ELF-1 (cell line): ENCODE results near the gene SPRR2D.
"Not testable (repeated sequence)": the region's sequence is repeated elsewhere in the genome, so short reads cannot be mapped to it uniquely, and the experiment has no call there.

Experiments used
- DNase-seq: peaks from one replicate; pipeline ENCODE4 v3.0.0-alpha.2; 2016; ENCODE audit warnings: low read depth, low spot score

SPRR2D gene

GRCh38 chr1:153040950-153041631, at the start of gene SPRR2D:
Gene SPRR2D, minus strand, starts transcription at chr1:153041120. Its CDS starts 774 bp downstream, at chr1:153040346.
- no peak for DNase-seq

DNA sequence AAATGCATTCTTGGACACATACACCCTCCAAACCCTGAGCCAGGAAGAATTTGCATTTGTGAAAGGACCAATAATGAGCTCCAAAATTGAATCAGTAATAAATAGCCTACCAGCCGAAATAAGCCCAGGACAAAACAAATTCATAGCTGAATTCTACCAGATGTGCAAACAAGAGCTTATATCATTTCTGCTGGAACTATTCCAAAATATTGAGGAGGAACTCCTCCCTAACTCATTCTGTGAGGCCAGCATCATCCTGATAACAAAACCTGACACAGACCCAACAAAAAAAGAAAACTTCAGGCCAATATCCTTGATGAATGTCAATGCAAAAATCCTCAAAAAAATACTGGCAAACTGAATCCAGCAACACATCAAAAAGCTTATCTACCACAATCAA, 46.7 kb upstream of the SPRR2D start:
- no peak for DNase-seq

DNA sequence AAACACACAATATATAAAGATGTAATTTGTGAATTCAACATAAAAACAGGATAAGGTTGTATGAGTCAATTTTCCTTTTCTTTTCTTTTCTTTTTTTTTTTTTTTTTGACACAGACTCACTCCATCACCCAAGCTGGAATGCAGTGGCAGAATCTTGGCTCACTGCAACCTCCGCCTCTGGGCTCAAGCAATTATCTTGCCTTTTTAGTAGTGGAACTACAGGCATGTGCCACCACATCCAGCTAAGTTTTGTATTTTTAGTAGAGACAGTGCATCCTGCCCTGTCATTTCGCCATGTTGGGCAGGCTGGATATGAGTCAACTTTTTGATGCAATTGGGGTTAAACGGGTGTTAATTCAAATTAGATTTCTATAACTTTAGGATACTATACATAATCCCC, 40.8 kb upstream of the SPRR2D start:
- DNase-seq, result no peak

- DNase-seq, result no peak
These were observed 32.1 kb upstream of the SPRR2D start for GRCh38 chr1:153072806-153073726.

DNA sequence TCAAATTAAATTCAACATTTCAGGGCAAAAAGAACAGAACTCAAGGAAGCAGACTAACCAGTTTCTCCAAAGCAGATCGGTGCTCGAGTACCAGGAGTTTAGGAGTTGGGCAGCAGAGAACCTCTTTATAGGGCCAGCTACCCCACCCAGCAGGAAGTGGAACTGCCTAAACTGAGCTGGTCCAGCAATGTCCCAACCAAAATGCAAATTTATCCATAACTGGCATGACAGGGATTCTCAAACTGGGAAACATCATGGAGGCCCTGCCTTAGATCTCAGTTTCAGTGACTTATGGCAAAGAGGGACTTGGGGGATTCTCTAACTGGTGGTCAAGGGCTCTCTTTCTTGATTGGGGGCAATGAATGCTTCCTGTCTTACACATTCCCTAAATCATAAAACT, 30.6 kb upstream of the SPRR2D start, which contains the start of gene SPRR2B:
TSS of gene SPRR2B (minus strand) at position 101 of the 400 bp plus-strand sequence. CDS start 772 bp downstream, outside the sequence.
- no peak for DNase-seq

DNA sequence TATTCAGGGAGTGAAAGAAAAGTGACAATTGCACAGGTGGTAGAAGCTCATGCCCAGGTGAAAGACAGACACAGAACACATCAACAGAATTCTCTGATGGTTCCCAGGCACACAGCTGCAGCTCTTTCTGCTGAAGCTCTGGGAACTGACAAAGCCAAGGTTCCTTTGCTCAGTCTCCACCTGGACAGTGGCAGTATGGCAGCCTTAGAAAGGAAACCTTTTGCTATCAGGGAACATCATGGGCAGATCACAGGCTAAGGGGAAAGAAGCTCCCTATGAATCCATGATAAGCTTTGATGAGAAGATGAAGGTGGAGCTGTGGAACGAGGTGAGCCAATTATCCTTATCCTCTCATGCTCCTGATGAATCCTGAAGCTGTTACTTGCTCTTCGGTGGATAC, 29.3 kb upstream of the SPRR2D start:
- DNase-seq, result no peak

GRCh38 chr1:153058826-153059784, 18.2 kb upstream of the SPRR2D start:
- DNase-seq, result no peak

DNA sequence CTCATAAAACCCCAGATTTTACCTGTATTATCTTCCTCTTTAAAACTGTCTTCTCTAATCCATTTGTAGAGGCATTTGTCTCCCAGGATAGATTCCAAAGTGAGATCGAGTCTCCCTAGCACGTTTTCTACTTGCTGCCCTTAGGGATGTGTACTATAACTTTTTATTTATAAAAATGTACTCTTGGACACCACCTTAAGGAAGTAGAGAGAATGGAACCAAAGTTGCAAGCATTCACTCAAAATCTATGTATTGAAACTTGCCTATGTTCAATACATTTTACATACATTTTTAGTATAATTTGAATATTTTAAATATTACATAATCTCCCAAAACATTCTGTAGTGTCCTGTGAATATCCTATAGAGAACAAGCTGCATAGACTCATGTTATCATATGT, 17.2 kb upstream of the SPRR2D start:
- DNase-seq, result no peak

DNA sequence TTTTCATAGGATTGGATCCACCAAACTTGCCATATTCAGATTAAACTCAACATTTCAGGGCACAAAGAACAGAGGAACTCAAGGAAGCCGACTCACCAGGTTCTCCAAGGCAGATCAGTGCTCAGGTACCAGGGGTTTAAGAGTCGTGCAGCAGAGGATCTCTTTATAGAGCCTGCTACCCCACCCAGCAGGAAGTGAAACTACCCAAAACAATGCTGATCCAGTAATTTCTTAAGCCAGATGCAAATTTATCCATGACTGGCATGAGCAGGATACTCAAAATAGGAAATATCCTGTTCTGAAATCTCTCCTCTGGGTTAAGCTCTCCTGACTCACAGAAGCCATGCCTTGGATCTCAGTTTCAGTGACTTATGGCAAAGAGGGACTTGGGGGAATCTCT, 16.5 kb upstream of the SPRR2D start, which contains the start of gene SPRR2A:
TSS of gene SPRR2A (minus strand) at position 138 of the 400 bp plus-strand sequence. CDS start 777 bp downstream, outside the sequence.
- DNase-seq, result no peak

- DNase-seq, result not testable (repeated sequence)
These were observed 15.2 kb upstream of the SPRR2D start for GRCh38 chr1:153056111-153056510.

GRCh38 chr1:153049211-153049610, 8.3 kb upstream of the SPRR2D start:
- no peak for DNase-seq

DNA sequence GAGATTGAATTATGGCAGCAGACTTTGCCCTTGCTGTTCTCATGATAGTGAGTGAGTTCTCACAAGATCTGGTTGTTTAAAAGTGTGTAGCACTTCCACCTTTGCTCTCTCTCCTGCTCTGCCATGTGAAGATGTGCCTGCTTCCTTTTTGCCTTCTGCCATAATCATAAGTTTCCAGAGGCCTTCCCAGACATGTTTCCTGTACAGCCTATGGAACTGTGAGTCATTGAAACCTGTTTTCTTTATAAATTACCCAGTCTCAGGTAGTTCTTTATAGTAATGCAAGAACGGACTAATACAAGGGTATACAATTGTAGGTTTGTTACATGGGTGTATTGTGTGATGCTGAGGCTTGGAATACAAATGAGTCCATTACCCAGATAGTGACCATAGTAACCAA, 5.7 kb downstream of the SPRR2D start:
- no peak for DNase-seq

- DNase-seq, result peak; percentile 32
These were observed 8.1 kb downstream of the SPRR2D start for GRCh38 chr1:153032677-153033308.

DNA sequence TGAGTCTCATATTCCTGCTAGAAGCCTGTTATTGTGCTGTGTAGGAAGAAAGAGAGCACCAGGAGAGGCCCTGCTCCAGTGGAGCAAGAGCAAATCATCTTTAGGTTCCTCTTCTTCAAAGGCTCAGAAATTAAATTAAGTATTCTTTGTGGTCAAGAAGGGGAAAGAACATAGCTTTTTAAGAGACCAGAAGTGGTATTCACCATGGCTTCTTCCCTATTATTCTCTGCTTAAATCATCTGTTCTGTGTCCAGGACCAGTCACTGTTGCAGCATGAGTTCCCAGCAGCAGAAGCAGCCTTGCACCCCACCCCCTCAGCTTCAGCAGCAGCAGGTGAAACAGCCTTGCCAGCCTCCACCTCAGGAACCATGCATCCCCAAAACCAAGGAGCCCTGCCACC, 8.8 kb downstream of the SPRR2D start:
- no peak for DNase-seq

GRCh38 chr1:153030895-153031294, 10.0 kb downstream of the SPRR2D start, which contains the start of gene SPRR1B:
Gene SPRR1B, plus strand, starts transcription at chr1:153031203. Its CDS starts 1,143 bp downstream, at chr1:153032346.
- no peak for DNase-seq

- DNase-seq, result no peak
These were observed 12.2 kb downstream of the SPRR2D start for GRCh38 chr1:153028766-153029165.

- no peak for DNase-seq
These were observed 15.1 kb downstream of the SPRR2D start for GRCh38 chr1:153025797-153026196.

DNA sequence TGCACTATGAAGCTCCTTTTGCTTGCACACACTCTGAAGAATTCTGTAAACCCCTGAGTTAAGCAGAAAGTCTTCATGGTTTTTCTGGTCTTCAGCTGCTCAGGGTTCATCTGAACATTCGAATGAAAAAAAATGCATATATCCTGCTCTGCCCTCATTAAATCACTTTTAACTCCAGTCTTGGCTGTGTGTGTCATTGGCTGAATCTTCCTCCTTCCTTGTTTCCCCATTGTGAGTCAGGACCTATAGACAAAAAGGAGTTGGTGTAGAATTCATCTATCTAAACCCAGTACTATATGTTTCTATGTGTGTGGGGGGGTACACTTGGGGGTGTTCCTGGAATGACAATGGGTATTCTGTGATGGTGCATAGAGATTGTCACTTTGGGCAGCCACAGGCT, 16.5 kb downstream of the SPRR2D start:
- no peak for DNase-seq

DNA sequence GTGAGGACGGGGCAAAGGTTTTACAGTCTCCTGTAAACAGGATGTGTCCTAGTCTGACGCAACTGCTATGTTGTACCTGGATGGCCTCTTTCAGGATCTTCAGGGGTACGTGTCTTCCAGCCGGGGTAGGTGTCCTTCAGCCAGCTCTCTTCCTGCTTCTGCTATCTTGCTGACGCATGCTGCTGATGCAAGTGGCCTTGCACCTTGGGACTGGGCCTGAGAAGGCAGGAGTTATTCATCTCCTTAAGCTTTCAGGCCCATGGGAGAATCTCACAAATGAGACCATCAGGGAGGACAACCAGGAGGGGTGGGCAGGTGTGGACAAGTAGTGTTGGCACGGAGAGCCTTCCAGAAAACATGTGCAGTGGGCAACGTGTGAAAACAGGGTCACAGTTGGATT, 17.8 kb downstream of the SPRR2D start:
- no peak for DNase-seq

GRCh38 chr1:153022340-153022739, 18.6 kb downstream of the SPRR2D start:
- not testable (repeated sequence) for DNase-seq

DNA sequence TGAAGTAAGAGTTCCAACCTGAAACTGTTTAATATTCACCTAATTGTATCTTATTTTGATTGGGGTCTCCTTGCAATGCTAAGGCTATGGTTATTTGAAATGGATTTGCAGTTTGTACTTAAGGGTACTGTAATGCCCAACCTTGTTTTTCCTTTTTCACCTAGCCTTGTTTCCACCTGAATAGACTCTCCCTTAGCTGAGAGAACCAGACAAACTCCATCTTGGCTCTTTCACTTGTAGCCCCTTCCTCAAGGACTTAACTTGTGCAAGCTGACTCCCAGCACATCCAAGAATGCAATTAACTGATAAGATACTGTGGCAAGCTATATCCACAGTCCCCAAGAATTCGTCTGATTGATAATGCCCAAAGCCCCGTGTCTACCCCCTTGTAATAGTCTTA, 19.1 kb downstream of the SPRR2D start:
- not testable (repeated sequence) for DNase-seq
